Activated CD8-positive, alpha-beta memory T cell treated with anti-CD3 and anti-CD28 coated beads for 24 hours (primary cell): ENCODE measurements around the gene SYT3.
"Not testable (repeated sequence)": the region's sequence is repeated elsewhere in the genome, so short reads cannot be mapped to it uniquely, and the experiment has no call there.

Source experiments
- DNase-seq: peaks from one replicate; pipeline ENCODE4 v3.0.0-alpha.2; 2020

Gene SYT3

GRCh38 chr19:50633973-50634372 lies 5.7 kb downstream of the SYT3 start:
- no peak for DNase-seq

DNA sequence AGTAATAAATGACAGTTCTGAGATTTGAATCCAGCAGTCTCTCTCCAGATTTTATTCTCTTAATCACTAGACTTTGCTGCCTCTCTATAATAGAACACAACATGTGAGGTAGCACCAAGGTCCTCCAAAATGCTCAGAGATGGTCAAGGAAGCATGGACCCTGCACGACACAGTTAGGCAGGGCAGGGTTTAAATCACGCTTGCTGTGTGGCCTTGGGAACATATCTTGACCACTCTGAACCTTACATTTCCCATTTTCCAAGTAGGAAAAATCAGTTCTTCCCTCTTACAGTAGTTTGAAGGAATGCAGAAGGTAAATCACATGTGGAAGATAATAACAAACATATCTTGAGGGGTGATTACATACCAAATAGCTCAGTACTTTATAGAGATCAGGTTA lies 6.3 kb downstream of the SYT3 start:
- DNase-seq, result no peak

GRCh38 chr19:50632151-50632835 lies 7.4 kb downstream of the SYT3 start:
- DNase-seq, result no peak

- no peak for DNase-seq
Observed at GRCh38 chr19:50629801-50630200, 9.9 kb downstream of the SYT3 start.

DNA sequence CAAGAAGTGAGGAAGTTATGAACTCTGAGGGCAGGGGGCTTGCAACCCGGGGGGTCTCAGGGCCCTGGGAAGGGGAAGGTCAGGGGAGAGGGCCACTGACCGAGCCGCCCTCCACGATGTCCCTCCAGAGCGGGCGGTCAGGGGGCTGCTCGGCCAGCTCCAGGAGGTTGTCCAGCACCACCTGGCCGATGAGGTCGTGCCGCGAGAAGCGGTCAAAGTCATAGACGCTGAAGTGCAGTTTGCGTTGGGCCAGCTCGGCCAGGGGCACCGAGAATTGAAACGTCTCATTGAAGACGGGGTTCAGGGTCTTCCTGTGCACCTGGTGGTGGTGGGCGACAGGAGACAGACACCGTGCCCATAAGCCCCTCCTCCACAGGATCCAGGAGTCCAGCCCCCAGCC lies 10.5 kb downstream of the SYT3 start:
- no peak for DNase-seq

GRCh38 chr19:50628551-50628950 lies 11.1 kb downstream of the SYT3 start:
- no peak for DNase-seq

DNA sequence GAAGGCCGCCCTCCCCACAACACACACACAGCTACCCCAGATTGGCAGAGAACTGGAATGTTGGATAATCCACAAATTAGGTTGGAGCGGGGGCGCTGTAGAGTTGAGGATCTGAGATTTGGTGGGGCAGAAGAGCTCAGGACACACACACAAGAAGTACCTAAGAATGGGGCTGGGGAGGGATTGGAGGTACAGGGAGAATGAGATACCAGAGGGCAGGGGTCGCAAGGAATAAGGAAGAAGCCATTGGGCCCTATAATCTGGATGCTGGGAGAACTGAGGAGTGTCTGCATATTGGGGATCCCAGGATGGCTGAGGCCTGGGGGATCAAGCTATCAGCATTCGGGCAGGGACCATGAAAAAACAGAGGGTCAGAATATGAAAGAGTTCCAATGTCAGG lies 11.5 kb downstream of the SYT3 start:
- no peak for DNase-seq

GRCh38 chr19:50626795-50627194 lies 12.9 kb downstream of the SYT3 start:
- no peak for DNase-seq

DNA sequence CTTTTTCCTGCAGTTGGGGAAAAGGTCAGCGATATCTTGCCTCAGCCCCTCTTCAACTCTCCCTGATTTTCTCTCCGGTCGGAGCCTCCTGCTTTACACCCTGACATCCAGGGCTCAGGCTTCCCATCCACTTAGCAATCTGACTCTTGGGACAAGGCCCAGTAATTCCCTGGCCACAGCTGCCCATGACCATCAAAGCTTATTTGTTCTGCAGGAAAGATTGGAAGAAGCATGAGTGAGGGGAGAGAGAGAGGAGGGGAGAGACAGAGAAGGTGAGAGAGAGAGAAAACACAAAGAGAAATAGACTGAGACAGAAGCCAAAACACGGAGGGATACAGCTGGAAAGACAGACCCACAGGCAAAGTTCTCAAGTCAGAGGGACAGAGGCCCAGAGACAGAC lies 13.7 kb downstream of the SYT3 start:
- no peak for DNase-seq

DNA sequence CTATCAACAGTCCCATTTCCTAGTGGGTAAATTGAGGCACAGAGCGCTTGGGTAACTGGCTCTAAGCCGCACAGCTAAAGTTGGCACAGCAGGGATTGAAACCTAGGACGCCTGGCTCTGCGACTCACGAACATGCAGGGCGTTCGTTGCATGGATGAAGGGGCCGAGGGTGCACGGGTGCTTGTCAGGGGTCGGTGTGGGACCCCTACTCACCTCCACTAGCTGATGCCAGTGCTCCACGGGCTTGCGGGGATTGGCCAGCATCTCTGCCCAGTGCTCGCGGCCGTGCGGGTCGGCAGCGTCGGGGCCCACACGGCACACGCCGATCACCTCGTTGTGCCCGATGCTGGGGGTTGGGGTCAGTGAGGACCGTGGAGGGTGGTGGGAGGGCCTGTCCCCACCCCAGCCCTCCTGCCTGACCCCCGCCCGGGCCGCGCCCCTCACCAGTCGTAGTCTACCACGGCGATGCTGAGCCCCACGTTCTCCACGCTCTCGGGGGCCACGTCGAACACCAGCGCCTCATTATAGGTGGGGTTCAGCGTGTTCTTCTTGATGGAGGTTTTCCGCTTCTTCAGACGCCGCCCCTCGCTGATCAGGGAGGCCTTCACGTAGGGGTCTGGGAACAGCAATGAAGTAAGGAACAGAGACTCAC lies 14.6 kb downstream of the SYT3 start:
- DNase-seq, result no peak

DNA sequence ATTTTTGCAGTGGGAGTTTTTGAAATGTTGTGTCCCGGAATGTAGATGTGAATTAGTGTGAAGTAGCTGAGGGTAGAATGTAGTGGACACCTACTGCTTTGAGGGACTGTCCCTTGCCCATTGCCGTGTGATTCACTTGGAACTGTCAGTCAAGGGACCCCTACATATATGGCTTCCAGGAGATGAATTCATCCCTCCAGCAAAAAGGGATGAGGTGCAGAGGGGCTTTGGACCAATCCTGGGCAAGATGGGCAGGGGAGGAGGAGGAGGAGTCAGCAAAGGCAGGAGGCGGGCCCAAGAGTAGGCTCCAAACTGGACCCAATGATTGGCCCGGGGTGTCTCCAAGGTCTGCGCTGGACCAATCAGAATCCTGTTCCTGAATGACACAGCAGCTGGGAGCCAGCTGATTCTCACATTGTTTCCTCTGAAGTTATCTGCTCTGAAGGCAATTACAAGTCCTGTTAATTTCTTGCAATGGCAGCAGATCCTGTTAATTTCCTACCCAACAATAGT lies 19.2 kb downstream of the SYT3 start:
- not testable (repeated sequence) for DNase-seq

- not testable (repeated sequence) for DNase-seq
Observed at GRCh38 chr19:50619184-50619583, 20.5 kb downstream of the SYT3 start.

GRCh38 chr19:50618379-50618778 lies 21.3 kb downstream of the SYT3 start:
- DNase-seq, result not testable (repeated sequence)

DNA sequence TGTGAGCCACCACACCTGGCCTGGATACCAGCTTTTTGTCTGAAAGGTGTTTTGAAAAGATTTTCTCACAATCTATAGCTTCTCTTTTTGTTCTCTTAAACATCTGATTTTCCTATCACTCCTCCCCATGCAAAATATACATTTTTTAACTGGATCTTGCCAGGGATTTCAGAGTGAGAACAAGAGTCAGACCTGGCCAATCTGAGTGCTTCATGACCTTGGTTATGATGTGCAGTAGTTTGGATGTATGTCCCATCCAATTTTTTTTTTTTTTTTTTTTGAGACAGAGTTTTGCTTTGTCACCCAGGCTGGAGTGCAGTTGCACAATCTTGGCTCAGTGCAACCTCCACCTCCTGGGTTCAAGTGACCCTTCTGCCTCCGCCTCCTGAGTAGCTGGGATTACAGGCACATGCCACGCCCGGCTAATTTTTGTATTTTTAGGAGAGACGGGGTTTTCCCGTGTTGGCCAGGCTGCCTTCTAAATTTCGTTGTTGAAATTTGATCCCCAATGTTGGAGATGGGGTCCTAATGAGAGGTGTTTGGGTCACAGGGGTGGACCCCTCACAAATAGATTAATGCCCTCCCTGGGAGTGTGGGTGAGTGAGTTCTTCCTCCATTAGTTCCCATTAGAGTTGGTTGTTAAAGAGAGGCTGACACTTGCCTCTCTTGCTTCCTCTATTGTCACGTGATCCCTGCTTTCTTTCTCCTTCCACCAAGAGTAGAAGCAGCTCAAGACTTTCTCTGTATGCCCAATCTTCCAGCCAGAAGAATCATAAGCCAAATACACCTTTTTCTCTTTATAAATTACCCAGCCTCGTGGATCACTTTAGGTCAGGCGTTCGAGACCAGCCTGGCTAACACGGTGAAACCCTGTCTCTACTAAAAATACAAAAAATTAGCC lies 26.9 kb downstream of the SYT3 start:
- not testable (repeated sequence) for DNase-seq

DNA sequence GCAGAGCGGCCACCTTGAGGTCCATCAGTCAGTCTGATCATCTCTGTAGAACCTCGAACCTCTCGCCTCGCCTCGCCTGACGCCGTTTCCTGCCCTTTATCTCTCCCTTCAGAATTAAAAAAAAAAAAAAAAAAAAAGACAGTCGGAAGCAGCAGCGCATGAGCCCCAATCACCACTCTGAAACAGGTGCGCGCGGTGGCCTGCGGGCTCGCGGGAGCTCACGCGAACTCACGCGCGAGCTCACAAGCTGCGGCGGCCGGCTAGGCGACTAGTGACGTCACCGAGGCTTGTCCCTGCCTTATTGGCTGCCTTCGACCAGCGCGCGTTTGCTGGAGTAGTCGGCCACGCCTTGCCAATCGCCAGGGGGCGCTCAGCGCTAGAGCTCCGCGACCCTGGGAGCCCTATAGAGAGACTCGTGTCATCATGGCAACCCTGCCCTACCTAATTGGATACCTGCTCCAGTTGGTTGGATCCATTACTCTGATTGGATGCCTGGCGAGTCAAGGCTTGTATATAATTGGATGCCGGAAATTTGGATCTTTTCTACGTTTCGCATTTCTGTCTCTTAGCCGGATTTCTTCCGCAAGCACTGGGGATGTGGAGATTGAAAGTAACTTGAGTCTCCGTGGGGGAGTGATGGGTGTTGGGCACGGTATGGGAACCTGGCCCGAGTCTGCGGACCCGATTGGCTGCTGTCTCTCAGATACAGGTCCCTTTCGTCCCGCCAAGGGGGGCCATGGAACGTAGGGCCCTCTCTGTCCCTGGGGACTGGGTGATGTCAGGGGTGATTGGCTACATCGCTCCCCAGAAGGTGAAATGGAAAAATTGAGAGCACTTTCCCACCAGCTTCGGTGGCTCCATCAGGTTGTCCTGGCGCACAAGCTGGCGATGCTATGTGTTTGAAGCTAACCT lies 31.6 kb downstream of the SYT3 start:
- peak; percentile 88 for DNase-seq

DNA sequence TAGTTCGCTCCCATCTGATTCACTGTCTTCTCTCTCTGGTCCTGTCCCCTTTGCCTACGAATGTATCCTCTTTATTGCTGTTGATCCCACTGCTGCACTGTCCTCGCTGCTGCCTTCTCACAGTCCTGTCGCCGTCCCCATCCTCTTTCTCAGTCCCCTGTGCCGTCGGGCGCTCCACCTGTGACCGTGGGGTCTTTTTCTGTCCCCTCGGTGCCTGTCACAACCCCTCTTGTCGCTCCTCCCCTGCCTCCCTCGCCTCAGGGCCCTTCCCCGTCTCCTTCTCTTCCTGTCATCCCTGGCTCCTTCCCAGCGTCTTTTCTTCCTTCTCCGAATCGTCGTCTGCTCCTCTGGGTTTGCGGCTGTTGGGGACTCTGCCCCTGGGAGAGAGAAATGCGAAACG lies 32.3 kb downstream of the SYT3 start:
- DNase-seq, result no peak

GRCh38 chr19:50606059-50606836 lies 33.4 kb downstream of the SYT3 start:
- not testable (repeated sequence) for DNase-seq

GRCh38 chr19:50604264-50605073 lies 35.2 kb downstream of the SYT3 start:
- DNase-seq, result peak; percentile 57

- DNase-seq, result no peak
Observed at GRCh38 chr19:50602935-50603334, 36.7 kb downstream of the SYT3 start.

GRCh38 chr19:50602496-50602895 lies 37.2 kb downstream of the SYT3 start:
- DNase-seq, result no peak

GRCh38 chr19:50602089-50602422 lies 37.6 kb downstream of the SYT3 start:
- DNase-seq, result no peak
